GM06990 (cell line): Measurements from ENCODE around the gene PPFIBP2.

Source experiments
- DNase-seq: peaks from one replicate; pipeline ENCODE4 v3.0.0-alpha.2; 2011; ENCODE audit not compliant: insufficient read length; ENCODE audit errors: extremely low read depth
- H3K27me3 ChIP-seq: replicated peaks from 2 replicates; pipeline ENCODE4 v1.6.0; 2011; ENCODE audit warnings: low read length; ENCODE audit not compliant: control insufficient read depth, insufficient read depth
- H3K36me3 ChIP-seq: 2 replicates; pipeline ENCODE4 v1.5.1; 2011; ENCODE audit warnings: low read length; ENCODE audit not compliant: control insufficient read depth, insufficient read depth
- H3K4me3 ChIP-seq: replicated peaks from 2 replicates; pipeline ENCODE4 v1.5.1; 2011; ENCODE audit warnings: low read depth, mild to moderate bottlenecking, control low read depth, low read length
- CTCF ChIP-seq: IDR thresholded peaks from 2 replicates; pipeline ENCODE4 v1.5.1; 2011; ENCODE audit warnings: low read length, control low read depth, mild to moderate bottlenecking, inconsistent platforms; ENCODE audit not compliant: insufficient read depth, poor library complexity, severe bottlenecking

The PPFIBP2 gene

GRCh38 chr11:7596975-7597391 lies 83.2 kb downstream of the PPFIBP2 start:
- Histone ChIP-seq H3K36me3 (peaks cover 15% of the 10 kb centered on the region), H3K4me3 (no peak overlapping the region)
- TF ChIP-seq CTCF = no peak

DNA sequence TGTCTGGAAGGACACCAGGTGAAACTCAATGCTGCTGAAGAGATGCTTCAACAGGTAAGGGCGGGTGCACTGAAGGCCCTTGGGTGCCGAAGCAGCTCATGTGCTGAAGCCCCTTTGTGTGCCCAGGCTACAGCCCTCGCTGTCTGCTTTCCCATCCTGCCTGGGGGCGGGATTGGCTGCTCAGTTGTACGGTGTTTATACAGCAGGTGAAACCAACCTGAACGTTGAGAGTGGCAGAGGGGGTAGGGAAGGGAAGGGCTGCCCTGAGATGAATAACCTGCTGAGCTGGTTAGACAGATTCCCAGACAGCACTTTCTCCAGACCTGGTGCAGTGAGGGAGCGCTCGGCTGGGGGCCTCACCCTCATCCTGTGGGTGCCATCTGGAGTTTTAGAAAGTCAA lies 83.8 kb downstream of the PPFIBP2 start:
- H3K36me3 ChIP-seq = peaks cover 15% of the 10 kb centered on the region
- TF ChIP-seq CTCF = no peak
- H3K4me3 ChIP-seq = no peak overlapping the region
- H3K27me3 ChIP-seq = no peaks in the 10 kb centered on the region
- DNase-seq = no peak

More at GRCh38 chr11:7596975-7597391, 83.2 kb downstream of the PPFIBP2 start:
- no peaks in the 10 kb centered on the region for H3K27me3 ChIP-seq
- DNase-seq = no peak

GRCh38 chr11:7599209-7599608 lies 85.4 kb downstream of the PPFIBP2 start:
- H3K27me3 ChIP-seq = no peaks in the 10 kb centered on the region
- TF ChIP-seq CTCF = no peak
- H3K4me3 ChIP-seq = no peak overlapping the region
- DNase-seq = no peak
- peaks cover 18% of the 10 kb centered on the region for H3K36me3 ChIP-seq

DNA sequence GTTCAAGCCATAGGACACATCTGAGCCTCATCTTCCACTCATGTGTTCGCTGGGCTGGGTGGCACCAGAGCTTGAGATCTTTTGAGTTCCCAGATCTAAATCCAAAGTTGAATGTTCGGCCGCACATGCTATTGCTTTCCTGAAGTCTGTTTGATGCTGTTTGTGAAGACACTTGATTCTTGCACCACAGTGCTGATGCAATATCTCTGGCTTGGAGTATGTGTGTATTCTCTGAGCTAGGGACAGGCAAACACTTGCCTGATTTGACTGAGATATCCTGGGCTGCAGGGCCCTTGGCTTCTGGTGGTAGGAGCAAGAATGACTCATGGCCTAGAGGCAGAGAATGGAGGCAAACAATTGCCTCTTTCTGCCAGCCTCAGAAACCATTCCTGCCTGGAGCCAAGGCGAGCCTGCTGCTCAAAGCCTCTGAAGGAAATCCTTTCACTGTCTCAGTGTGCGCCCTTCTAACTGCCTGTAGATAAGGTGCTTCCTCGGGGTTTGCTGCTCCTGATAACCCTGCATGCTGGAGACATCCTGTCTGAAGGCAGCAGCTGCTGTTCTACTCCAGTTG lies 86.5 kb downstream of the PPFIBP2 start:
- no peak overlapping the region for H3K4me3 ChIP-seq
- DNase-seq = no peak
- H3K36me3 ChIP-seq = peaks cover 19% of the 10 kb centered on the region
- no peaks in the 10 kb centered on the region for H3K27me3 ChIP-seq
- no peak for TF ChIP-seq CTCF

DNA sequence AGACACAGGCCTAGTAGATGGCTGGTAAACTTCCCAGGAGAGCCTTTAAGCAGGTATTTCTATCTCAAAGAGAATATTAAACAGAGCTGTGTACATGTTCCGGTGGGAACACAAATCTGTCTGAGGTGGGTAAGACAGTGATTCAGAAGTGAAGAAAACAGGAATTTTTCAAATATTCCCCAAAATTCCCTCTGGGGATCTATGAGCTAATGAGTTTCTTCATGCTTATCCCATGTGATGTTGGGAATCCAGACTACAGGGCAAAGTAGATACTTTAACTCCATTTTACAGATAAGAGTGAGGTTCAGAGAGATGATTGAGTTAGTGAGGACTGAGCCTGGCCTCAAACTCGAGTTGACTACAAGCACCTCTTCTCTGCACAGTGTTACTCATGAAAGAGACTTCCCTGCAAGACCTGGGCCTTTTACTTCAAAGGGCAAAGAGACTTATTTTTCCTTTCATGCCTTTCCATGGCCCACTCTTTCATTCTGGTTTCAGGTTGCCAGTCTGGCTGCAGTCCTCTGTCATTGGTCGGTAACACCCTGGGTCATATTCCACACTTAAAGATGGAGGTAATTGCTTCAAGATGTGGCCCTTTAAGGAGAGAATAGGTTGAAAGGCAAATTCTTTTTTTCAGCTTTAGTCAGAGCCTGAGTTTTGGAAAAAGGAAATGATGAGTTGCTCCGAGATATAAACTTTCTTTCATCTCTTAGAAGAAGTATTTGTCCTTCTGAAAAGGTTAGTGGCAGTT lies 89.4 kb downstream of the PPFIBP2 start:
- TF ChIP-seq CTCF = no peak
- Histone ChIP-seq H3K36me3 (peaks cover 11% of the 10 kb centered on the region), H3K4me3 (no peak overlapping the region), H3K27me3 (no peaks in the 10 kb centered on the region)
- DNase-seq = no peak
